GM18526 (cell line): ENCODE measurements around the gene DISP3.

Source experiments
- POLR2A ChIP-seq: IDR thresholded peaks from 3 replicates; pipeline ENCODE4 v1.6.1; 2011; ENCODE audit not compliant: insufficient read length; ENCODE audit errors: extremely low read depth

The DISP3 gene

GRCh38 chr1:11527541-11528452 lies 48.8 kb downstream of the DISP3 start:
- TF ChIP-seq POLR2A: no peak

- no peak for TF ChIP-seq POLR2A
Observed at GRCh38 chr1:11528611-11529261, 49.8 kb downstream of the DISP3 start.

- no peak for TF ChIP-seq POLR2A
Observed at GRCh38 chr1:11529330-11529729, 50.4 kb downstream of the DISP3 start.

- TF ChIP-seq POLR2A: no peak
Observed at GRCh38 chr1:11529763-11530730, 51.1 kb downstream of the DISP3 start.

GRCh38 chr1:11530731-11531311 lies 51.9 kb downstream of the DISP3 start:
- no peak for TF ChIP-seq POLR2A

GRCh38 chr1:11531314-11531870 lies 52.4 kb downstream of the DISP3 start:
- no peak for TF ChIP-seq POLR2A

GRCh38 chr1:11531943-11532342 lies 53.0 kb downstream of the DISP3 start:
- no peak for TF ChIP-seq POLR2A

- no peak for TF ChIP-seq POLR2A
Observed at GRCh38 chr1:11533790-11534787, 55.1 kb downstream of the DISP3 start.

- no peak for TF ChIP-seq POLR2A
Observed at GRCh38 chr1:11534846-11535245, 55.9 kb downstream of the DISP3 start.

- TF ChIP-seq POLR2A: no peak
Observed at GRCh38 chr1:11535316-11535715, 56.4 kb downstream of the DISP3 start.

GRCh38 chr1:11535761-11536572 lies 57.0 kb downstream of the DISP3 start:
- no peak for TF ChIP-seq POLR2A

GRCh38 chr1:11536573-11537379 lies 57.8 kb downstream of the DISP3 start:
- TF ChIP-seq POLR2A: no peak

- no peak for TF ChIP-seq POLR2A
Observed at GRCh38 chr1:11537380-11537764, 58.4 kb downstream of the DISP3 start.
